K562 (cell line): ENCODE results near the gene CDCP1. TPM values are rescaled to one million over a fixed set of nuclear protein-coding genes. Genes with fewer than 3 reads are reported as not detected.

Source experiments
- CBX8 ChIP-seq: fragments of 200-600 bp; sonication (generic); IDR thresholded peaks from 2 replicates; pipeline ENCODE4 v1.6.1; 2012; ENCODE audit warnings: borderline replicate concordance, mixed run types, low read depth, mild to moderate bottlenecking, moderate library complexity, mixed read lengths, low read length, control low read depth, inconsistent platforms; ENCODE audit not compliant: poor library complexity, severe bottlenecking; ENCODE audit errors: extremely low read depth
- CCAR2 ChIP-seq: fragments of 200-400 bp; formaldehyde crosslinking; IDR thresholded peaks from 2 replicates; pipeline ENCODE4 v1.6.1; 2017; ENCODE audit warnings: mild to moderate bottlenecking, low read depth, low read length
- CREB5 ChIP-seq: fragments of 250-450 bp; sonication (Bioruptor Pico); IDR thresholded peaks from 2 replicates; pipeline ENCODE4 v1.5.0; 2020; ENCODE audit warnings: mild to moderate bottlenecking
- KDM2B ChIP-seq: fragments of 250-450 bp; sonication (Bioruptor Pico); IDR thresholded peaks from 2 replicates; pipeline ENCODE4 v1.8.0; 2021; ENCODE audit warnings: mild to moderate bottlenecking, moderate library complexity
- KLF10 ChIP-seq: fragments of 250-450 bp; sonication (Bioruptor Pico); IDR thresholded peaks from 2 replicates; pipeline ENCODE4 v1.6.1; 2021; ENCODE audit warnings: matching md5 sums
- L3MBTL2 ChIP-seq: fragments of 450-650 bp; IDR thresholded peaks from 2 replicates; pipeline ENCODE4 v1.6.1; 2016; ENCODE audit warnings: mild to moderate bottlenecking, moderate library complexity
- POLR3A ChIP-seq: IDR thresholded peaks from 2 replicates; pipeline ENCODE4 v1.6.1; 2011; ENCODE audit warnings: borderline replicate concordance, mild to moderate bottlenecking, moderate library complexity; ENCODE audit not compliant: insufficient read length, insufficient read depth; ENCODE audit errors: extremely low read depth
- RBM15 ChIP-seq: fragments of 200-400 bp; formaldehyde crosslinking; IDR thresholded peaks from 2 replicates; pipeline ENCODE4 v1.6.1; 2018; ENCODE audit warnings: mild to moderate bottlenecking, low read length, moderate library complexity; ENCODE audit not compliant: insufficient read depth
- REST ChIP-seq, 2 experiments: fragments of 450-650 bp; formaldehyde crosslinking in 1 of 2; IDR thresholded peaks; 2 replicates each; pipeline versions ENCODE4 v1.4.0 to v1.6.1; 2014 to 2020; ENCODE audit warnings: mild to moderate bottlenecking in 2 of 2, borderline replicate concordance in 1 of 2, low read depth in 1 of 2
- SMAD2 ChIP-seq: fragments of 150-350 bp; IDR thresholded peaks from 2 replicates; pipeline ENCODE4 v1.6.1; 2014; ENCODE audit warnings: low read depth, mild to moderate bottlenecking, low read length
- TBL1XR1 ChIP-seq, 2 experiments: IDR thresholded peaks; 2 replicates each; pipeline ENCODE4 v1.6.1; 2012; ENCODE audit warnings: improper control_type of control experiment in 2 of 2, low read length in 2 of 2, mild to moderate bottlenecking in 1 of 2
- ZBTB34 ChIP-seq: fragments of 250-450 bp; sonication (Bioruptor Pico); IDR thresholded peaks from 2 replicates; pipeline ENCODE4 v1.8.0; 2021; ENCODE audit warnings: mild to moderate bottlenecking, moderate library complexity
- ZNF175 ChIP-seq: fragments of 200-800 bp; sonication (Bioruptor generic); IDR thresholded peaks from 2 replicates; pipeline ENCODE4 v1.6.1; 2016; ENCODE audit warnings: low read depth, mild to moderate bottlenecking, missing genetic modification characterization, missing compliant biosample characterization
- ZNF316 ChIP-seq: fragments of 450-650 bp; IDR thresholded peaks from 2 replicates; pipeline ENCODE4 v1.6.1; 2016
- ZNF583 ChIP-seq: fragments of 250-450 bp; sonication (Bioruptor Pico); IDR thresholded peaks from 2 replicates; pipeline ENCODE4 v1.4.0; 2020
- polyA plus RNA-seq, 8 experiments: library from polyadenylated mRNA; depleted of rRNA in 4 of 8; stranded (reverse) in 5 of 8; unstranded in 3 of 8; fragments of >200 nt; fragmentation: Nextera tagmentation in 2 of 8; fragmentation: Illumina TruSeq in 1 of 8; extraction: Ambion mirVana in 2 of 8; extraction: Trizol in 1 of 8; gene quantifications; 2 replicates each; pipeline versions ENCODE4 v1.2.1 to v1.2.3, GENCODE V29; 2011 to 2014; ENCODE audit warnings: inconsistent platforms in 1 of 8, missing spikeins in 1 of 8
- total RNA-seq, 7 experiments: library from RNA; depleted of rRNA in 6 of 7; stranded (reverse); fragments of >200 nt in 6 of 7; fragmentation: Illumina TruSeq in 2 of 7; extraction: Trizol in 2 of 7; gene quantifications; 2 replicates each; pipeline versions ENCODE4 v1.2.1 to v1.2.3, GENCODE V29; 2011 to 2021; ENCODE audit warnings: low replicate concordance in 1 of 7

The CDCP1 gene
- total and polyA plus RNA-seq, 9 of the 15 experiments (the other 6 are each of a cell fraction or from before 2014, with no cell fraction given) = 3.9 to 16.4 (median 5.2) TPM

- TF ChIP-seq REST (IDR thresholded peaks at IDR 0.05; ENCODE audit: borderline replicate concordance) (peak; percentile 41; the same call in 1 of the 2 replicates), REST (CRISPR knock-in tag; IDR thresholded peaks at IDR 0.05; ENCODE audit: low read depth) (no peak), RBM15 (no peak), KDM2B (no peak), ZNF316 (peak; percentile 76), KLF10 (no peak), L3MBTL2 (peak; percentile 53; the same call in 1 of the 2 replicates), ZNF175 (CRISPR knock-in tag) (peak; percentile 95), ZBTB34 (CRISPR knock-in tag) (peak; percentile 37; the same call in 1 of the 2 replicates), CREB5 (CRISPR knock-in tag) (no peak), SMAD2 (no peak), CBX8 (no peak), CCAR2 (no peak), ZNF583 (no peak; the same call in none of the 2 replicates), TBL1XR1 (IDR thresholded peaks at IDR 0.05; ENCODE audit: low read length in 2 of 2) (peak in 1 of 2 experiments; percentile 97; a peak in 3 of 4 replicates), POLR3A (no peak)
Measured at GRCh38 chr3:45103753-45104714, 42.1 kb downstream of the CDCP1 start (continued).
